ENCODE data around the gene KMO. TPM values are rescaled to one million over a fixed set of nuclear protein-coding genes. Genes with fewer than 3 reads are reported as not detected.

The KMO gene
- total RNA-seq (2021) (0.07 TPM in 1 of 2 replicates, not detected in the other), Bru-seq, nascent RNA (percentile 15 among the genes with signal in this experiment), BruChase-seq, experiment 1, labeled RNA remaining after a 2-hour chase (percentile 13 among the genes with signal in this experiment), BruChase-seq, experiment 2, labeled RNA remaining after a 6-hour chase (percentile 11 among the genes with signal in this experiment)
- long read RNA-seq, partial matches to known transcripts, result 0 of 1 reads
- long read RNA-seq, other reads (novel, unspliced or antisense), result 1 of 1 reads

DNA sequence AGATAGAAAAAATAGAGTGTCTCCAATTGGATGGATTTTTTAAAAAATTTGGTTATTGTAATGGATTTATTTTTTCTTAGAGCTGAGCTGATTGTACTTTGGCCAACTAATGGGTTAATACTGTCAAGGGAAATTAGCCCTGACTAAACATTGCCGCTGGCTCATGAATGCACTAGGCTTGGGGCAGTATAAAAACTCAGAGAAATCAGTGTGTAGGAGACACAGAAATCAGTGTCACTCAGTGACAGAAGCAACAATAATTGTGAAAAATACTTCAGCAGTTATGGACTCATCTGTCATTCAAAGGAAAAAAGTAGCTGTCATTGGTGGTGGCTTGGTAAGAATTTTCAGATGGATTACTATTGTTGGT lies at the start of gene KMO:
Gene KMO (plus strand): TSS at position 217 of the 370 bp plus-strand sequence. CDS start 67 bp downstream, at position 284.
- H3K79me2 ChIP-seq (ENCODE audit: low read depth), result no peaks in the 10 kb centered on the region
- peak within 1 kb of the TSS; percentile 44; the same call in 1 of the 2 replicates for H3K4me3 ChIP-seq
- H3K4me2 ChIP-seq, result peak within 1 kb of the TSS; percentile 74
- no TSS peak for BruUV-seq (replicated peaks)
- H3K4me1 ChIP-seq (replicated peaks; ENCODE audit: insufficient read depth), result peaks cover 28% of the 10 kb centered on the region
- TF ChIP-seq EZH2 (IDR thresholded peaks at IDR 0.05; ENCODE audit: low read depth), result no peak
- TF ChIP-seq, protein P1, sequence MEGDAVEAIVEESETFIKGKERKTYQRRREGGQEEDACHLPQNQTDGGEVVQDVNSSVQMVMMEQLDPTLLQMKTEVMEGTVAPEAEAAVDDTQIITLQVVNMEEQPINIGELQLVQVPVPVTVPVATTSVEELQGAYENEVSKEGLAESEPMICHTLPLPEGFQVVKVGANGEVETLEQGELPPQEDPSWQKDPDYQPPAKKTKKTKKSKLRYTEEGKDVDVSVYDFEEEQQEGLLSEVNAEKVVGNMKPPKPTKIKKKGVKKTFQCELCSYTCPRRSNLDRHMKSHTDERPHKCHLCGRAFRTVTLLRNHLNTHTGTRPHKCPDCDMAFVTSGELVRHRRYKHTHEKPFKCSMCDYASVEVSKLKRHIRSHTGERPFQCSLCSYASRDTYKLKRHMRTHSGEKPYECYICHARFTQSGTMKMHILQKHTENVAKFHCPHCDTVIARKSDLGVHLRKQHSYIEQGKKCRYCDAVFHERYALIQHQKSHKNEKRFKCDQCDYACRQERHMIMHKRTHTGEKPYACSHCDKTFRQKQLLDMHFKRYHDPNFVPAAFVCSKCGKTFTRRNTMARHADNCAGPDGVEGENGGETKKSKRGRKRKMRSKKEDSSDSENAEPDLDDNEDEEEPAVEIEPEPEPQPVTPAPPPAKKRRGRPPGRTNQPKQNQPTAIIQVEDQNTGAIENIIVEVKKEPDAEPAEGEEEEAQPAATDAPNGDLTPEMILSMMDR (conservative IDR thresholded peaks at IDR 0.05), result no peak
- no peaks in the 10 kb centered on the region; the same call in 1 of the 2 replicates for H3K9me3 ChIP-seq (ENCODE audit: insufficient read depth, low read depth)
- ChIA-PET POLR2A (ENCODE audit: unreplicated experiment) (no interaction called here), CTCF (interaction anchor here (1.2 kb wide), 1 partner anchor 95 kb away, joined by 5 read pairs; no protein-coding TSS in a partner anchor)
- intact Hi-C loops (cut with micrococcal nuclease; ENCODE audit: unreplicated experiment), result loop anchor here (5.0 kb wide), 2 partner anchors 60 to 175 kb away; no protein-coding TSS in a partner anchor
- H4K20me1 ChIP-seq (ENCODE audit: insufficient read depth), result no peaks in the 10 kb centered on the region
- no peaks in the 10 kb centered on the region for H3K9me2 ChIP-seq (ENCODE audit: insufficient read depth)
- H3K36me3 ChIP-seq (ENCODE audit: low read depth), result no peaks in the 10 kb centered on the region
- peak within 1 kb of the TSS; percentile 57 for H2AFZ ChIP-seq
- no peak within 1 kb of the TSS for H3K27ac ChIP-seq
- no peaks in the 10 kb centered on the region for H3K27me3 ChIP-seq (ENCODE audit: insufficient read depth, low read depth)
- DNase-seq, result no peak
- peaks cover 5% of the 10 kb centered on the region; the same call in 1 of the 2 replicates for H3F3A ChIP-seq (ENCODE audit: insufficient read depth, low read depth)

DNA sequence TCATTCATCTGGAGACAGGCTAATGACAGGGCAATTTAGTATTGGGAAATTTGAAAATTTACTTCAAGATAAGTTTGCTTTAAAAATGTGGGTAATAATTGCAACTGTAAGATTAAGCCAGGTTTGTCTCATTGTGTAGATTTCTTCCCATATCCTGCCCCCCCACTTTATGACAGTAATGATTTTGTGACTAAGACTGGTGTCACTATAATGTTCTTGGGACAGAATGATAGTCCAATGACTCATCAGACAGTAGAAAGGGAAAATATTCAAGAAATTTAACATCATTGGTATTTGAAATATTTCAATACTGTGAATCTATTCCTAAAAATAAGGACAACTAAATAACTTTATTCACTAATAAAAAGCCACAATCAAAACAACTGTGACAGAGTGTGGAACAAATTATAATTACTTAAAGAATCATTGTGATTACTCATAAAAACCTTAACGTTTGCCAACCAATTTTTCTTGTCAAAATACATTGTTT lies 49.4 kb upstream of the KMO start:
- peaks cover 22% of the 10 kb centered on the region for H3K4me1 ChIP-seq (replicated peaks; ENCODE audit: insufficient read depth)
- peak overlapping the region; percentile 46 for H3K4me2 ChIP-seq
- H3K79me2 ChIP-seq (ENCODE audit: low read depth), result no peaks in the 10 kb centered on the region
- TF ChIP-seq EZH2 (IDR thresholded peaks at IDR 0.05; ENCODE audit: low read depth), result no peak
- TF ChIP-seq, protein P1 (conservative IDR thresholded peaks at IDR 0.05), result no peak
- POLR2A ChIA-PET (ENCODE audit: unreplicated experiment), result no interaction called here
- H3F3A ChIP-seq (ENCODE audit: insufficient read depth, low read depth), result peaks cover 12% of the 10 kb centered on the region
- no peaks in the 10 kb centered on the region; the same call in 1 of the 2 replicates for H3K9me3 ChIP-seq (ENCODE audit: insufficient read depth, low read depth)
- no TSS peak for BruUV-seq (replicated peaks)
- H3K27me3 ChIP-seq (ENCODE audit: insufficient read depth, low read depth), result no peaks in the 10 kb centered on the region
- no peak overlapping the region for H3K4me3 ChIP-seq
- CTCF ChIA-PET, result no interaction called here
- H3K36me3 ChIP-seq (ENCODE audit: low read depth), result no peaks in the 10 kb centered on the region
- H4K20me1 ChIP-seq (ENCODE audit: insufficient read depth), result no peaks in the 10 kb centered on the region
- H3K9me2 ChIP-seq (ENCODE audit: insufficient read depth), result no peaks in the 10 kb centered on the region
- H3K27ac ChIP-seq, result peak overlapping the region; percentile 46
- intact Hi-C loops (cut with micrococcal nuclease; ENCODE audit: unreplicated experiment), result no loop called here
- peak in 1 of 2 experiments; percentile 80 for DNase-seq
- no peak overlapping the region for H2AFZ ChIP-seq

DNA sequence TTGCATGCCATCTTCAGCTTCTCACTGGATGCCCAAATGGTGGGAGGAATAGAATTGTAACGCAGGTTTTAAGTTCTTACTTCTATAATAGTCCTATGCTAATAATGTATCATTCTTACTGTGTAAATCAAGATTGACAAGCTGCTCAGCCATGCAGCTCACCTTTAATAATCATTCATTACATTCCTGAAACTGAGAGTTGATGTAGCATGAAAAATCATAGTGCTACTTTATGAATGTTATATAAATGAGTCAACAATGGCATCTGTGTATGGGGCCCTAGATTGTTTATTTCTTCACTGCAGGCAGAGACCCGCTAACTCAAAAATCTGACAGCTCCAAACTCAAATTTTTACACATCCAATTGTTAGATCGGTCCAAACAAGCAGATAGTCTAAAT lies 47.0 kb upstream of the KMO start:
- H3K36me3 ChIP-seq (ENCODE audit: low read depth), result no peaks in the 10 kb centered on the region
- H3K9me2 ChIP-seq (ENCODE audit: insufficient read depth), result no peaks in the 10 kb centered on the region
- H3K4me1 ChIP-seq (replicated peaks; ENCODE audit: insufficient read depth), result peaks cover 22% of the 10 kb centered on the region
- H3K27me3 ChIP-seq (ENCODE audit: insufficient read depth, low read depth), result no peaks in the 10 kb centered on the region
- peaks cover 12% of the 10 kb centered on the region for H3F3A ChIP-seq (ENCODE audit: insufficient read depth, low read depth)
- no peak overlapping the region for H3K27ac ChIP-seq
- H3K4me3 ChIP-seq, result no peak overlapping the region
- no peak overlapping the region for H3K4me2 ChIP-seq
- H2AFZ ChIP-seq, result no peak overlapping the region
- CTCF ChIA-PET, result interaction anchor here (0.8 kb wide), 1 partner anchor 701 kb away, joined by 8 read pairs; no protein-coding TSS in a partner anchor
- DNase-seq, result no peak
- no TSS peak for BruUV-seq (replicated peaks)
- intact Hi-C loops (cut with micrococcal nuclease; ENCODE audit: unreplicated experiment), result no loop called here
- no peaks in the 10 kb centered on the region; the same call in 1 of the 2 replicates for H3K9me3 ChIP-seq (ENCODE audit: insufficient read depth, low read depth)
- no peak for TF ChIP-seq EZH2 (IDR thresholded peaks at IDR 0.05; ENCODE audit: low read depth)
- TF ChIP-seq, protein P1 (conservative IDR thresholded peaks at IDR 0.05), result no peak
- no peaks in the 10 kb centered on the region for H3K79me2 ChIP-seq (ENCODE audit: low read depth)
- no peaks in the 10 kb centered on the region for H4K20me1 ChIP-seq (ENCODE audit: insufficient read depth)
- POLR2A ChIA-PET (ENCODE audit: unreplicated experiment), result no interaction called here
